ENCODE measurements around the gene C6orf52.
"Not testable (repeated sequence)": the region's sequence is repeated elsewhere in the genome, so short reads cannot be mapped to it uniquely, and the experiment has no call there.

C6orf52 gene

GRCh38 chr6:10721850-10722569, 27.6 kb upstream of the C6orf52 start:
- POLR2A ChIA-PET: interaction anchor here (0.7 to 3.0 kb wide), 20 partner anchors 9 to 344 kb away, joined by 3 to 40 read pairs (median 4); partner anchors contain the start of genes C6orf52, PAK1IP1 and TMEM14B

GRCh38 chr6:10720960-10721849, 26.8 kb upstream of the C6orf52 start:
- CTCF ChIA-PET; DNase-seq (ENCODE audit: extremely low spot score): not testable (repeated sequence)
- POLR2A ChIA-PET: interaction anchor here (1.0 to 3.0 kb wide), 3 partner anchors 12 to 26 kb away, joined by 3 to 27 read pairs (median 13); partner anchors contain the start of genes C6orf52, PAK1IP1 and TMEM14B

More at GRCh38 chr6:10721850-10722569, 27.6 kb upstream of the C6orf52 start:
- DNase-seq (ENCODE audit: extremely low spot score): no peak
- CTCF ChIA-PET: no interaction called here
- no peak for TF ChIP-seq BHLHE40 (IDR thresholded peaks at IDR 0.05; ENCODE audit: borderline replicate concordance)
- no peak for TF ChIP-seq FOXK2 (IDR thresholded peaks at IDR 0.05)
- TF ChIP-seq ZNF384 (IDR thresholded peaks at IDR 0.05): no peak; the same call in 1 of the 2 replicates
- TF ChIP-seq TARDBP (IDR thresholded peaks at IDR 0.05): no peak
- TF ChIP-seq SP1 (IDR thresholded peaks at IDR 0.05): no peak
- TF ChIP-seq ARNT (IDR thresholded peaks at IDR 0.05): no peak
- TF ChIP-seq HDGF (IDR thresholded peaks at IDR 0.05; ENCODE audit: borderline replicate concordance): no peak

- CTCF ChIA-PET: no interaction called here
Observed at GRCh38 chr6:10720265-10720959, 26.0 kb upstream of the C6orf52 start.

GRCh38 chr6:10719964-10720264, 25.5 kb upstream of the C6orf52 start:
- DNase-seq (ENCODE audit: extremely low spot score): no peak
- TF ChIP-seq PKNOX1 (IDR thresholded peaks at IDR 0.05) (no peak), FOXK2 (IDR thresholded peaks at IDR 0.05) (no peak), CTBP1 (IDR thresholded peaks at IDR 0.05; ENCODE audit: borderline replicate concordance) (no peak)
- ChIA-PET POLR2A (no interaction called here), CTCF (no interaction called here)

More at GRCh38 chr6:10720265-10720959, 26.0 kb upstream of the C6orf52 start:
- no peak for DNase-seq (ENCODE audit: extremely low spot score)
- TF ChIP-seq FOXK2 (IDR thresholded peaks at IDR 0.05) (no peak), LEF1 (IDR thresholded peaks at IDR 0.05; ENCODE audit: borderline replicate concordance) (no peak), HDGF (IDR thresholded peaks at IDR 0.05; ENCODE audit: borderline replicate concordance) (no peak), FOXM1 (IDR thresholded peaks at IDR 0.05; ENCODE audit: borderline replicate concordance) (no peak)
- POLR2A ChIA-PET: interaction anchor here (3.0 kb wide), 1 partner anchor 25 kb away, joined by 27 read pairs; the partner anchor contains the start of genes C6orf52 and PAK1IP1

- TF ChIP-seq ARNT (IDR thresholded peaks at IDR 0.05) (no peak), PKNOX1 (IDR thresholded peaks at IDR 0.05) (no peak), ZNF384 (IDR thresholded peaks at IDR 0.05) (no peak), HDGF (IDR thresholded peaks at IDR 0.05; ENCODE audit: borderline replicate concordance) (no peak), SUZ12 (IDR thresholded peaks at IDR 0.05) (no peak), FOXK2 (IDR thresholded peaks at IDR 0.05) (no peak), BHLHE40 (IDR thresholded peaks at IDR 0.05; ENCODE audit: borderline replicate concordance) (no peak), LEF1 (IDR thresholded peaks at IDR 0.05; ENCODE audit: borderline replicate concordance) (no peak)
- CTCF ChIA-PET: no interaction called here
- POLR2A ChIA-PET: no interaction called here
- no peak for DNase-seq (ENCODE audit: extremely low spot score)
Observed at GRCh38 chr6:10719296-10719963, 25.0 kb upstream of the C6orf52 start.

- no peak for DNase-seq (ENCODE audit: extremely low spot score)
- ChIA-PET POLR2A (no interaction called here), CTCF (no interaction called here)
- TF ChIP-seq SP1 (IDR thresholded peaks at IDR 0.05): no peak
- TF ChIP-seq LEF1 (IDR thresholded peaks at IDR 0.05; ENCODE audit: borderline replicate concordance): no peak
- TF ChIP-seq L3MBTL2 (conservative IDR thresholded peaks at IDR 0.05): no peak
- no peak for TF ChIP-seq SUZ12 (IDR thresholded peaks at IDR 0.05)
Observed at GRCh38 chr6:10713962-10714361, 19.5 kb upstream of the C6orf52 start.

- DNase-seq (ENCODE audit: extremely low spot score): no peak
- TF ChIP-seq TARDBP (IDR thresholded peaks at IDR 0.05) (no peak), L3MBTL2 (conservative IDR thresholded peaks at IDR 0.05) (no peak), SUZ12 (IDR thresholded peaks at IDR 0.05) (no peak), SP1 (IDR thresholded peaks at IDR 0.05) (no peak), PKNOX1 (IDR thresholded peaks at IDR 0.05) (no peak), CTBP1 (IDR thresholded peaks at IDR 0.05; ENCODE audit: borderline replicate concordance) (no peak)
- POLR2A ChIA-PET: interaction anchor here (3.1 kb wide), 1 partner anchor 25 kb away, joined by 27 read pairs; the partner anchor contains the start of gene TMEM14C
- CTCF ChIA-PET: no interaction called here
Observed at GRCh38 chr6:10696655-10697054, 2.2 kb upstream of the C6orf52 start.

Data from HEK293T (cell line).